ENCODE measurements around the gene RAB20. TPM values are rescaled to one million over a fixed set of nuclear protein-coding genes. Genes with fewer than 3 reads are reported as not detected.

The RAB20 gene
- total RNA-seq, 2 donors from 2014 or later = 32.1 to 38.0 TPM

DNA sequence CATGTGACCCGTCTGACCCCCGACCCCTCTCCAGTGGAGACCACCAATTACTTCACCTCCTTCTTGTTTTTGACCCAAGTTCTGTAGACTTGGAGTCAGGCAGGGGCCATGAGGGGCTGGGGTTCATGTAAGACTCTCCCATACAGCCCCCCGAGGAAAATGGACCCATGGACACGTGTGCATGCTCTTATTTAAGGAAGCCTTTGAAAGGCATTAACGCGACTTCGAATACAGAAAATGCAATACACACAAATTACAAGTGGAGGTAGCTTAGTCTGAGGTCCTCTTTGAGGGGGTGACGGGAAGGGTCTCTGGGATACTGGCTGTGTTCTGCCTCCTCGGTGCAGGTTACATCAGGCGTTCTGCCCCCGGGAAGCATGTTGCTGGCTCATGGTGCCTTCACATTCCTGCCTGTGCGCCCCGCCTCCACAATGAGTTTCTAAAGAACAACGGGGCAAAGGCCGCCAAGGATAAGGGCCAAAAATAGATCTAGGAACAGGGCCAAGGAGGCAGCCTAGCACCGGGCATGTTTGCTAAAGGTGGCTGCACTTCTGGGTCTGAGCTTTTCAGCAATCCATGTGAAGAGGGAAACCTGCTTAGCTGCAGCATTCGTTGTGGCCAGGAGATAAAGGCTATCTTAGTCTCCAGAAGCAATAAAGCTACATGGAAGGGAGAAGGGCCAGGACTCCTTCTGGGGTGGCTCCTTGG, 54.5 kb downstream of the RAB20 start:
- intact Hi-C loops (cut with DNase I) = loop anchor here (5.0 kb wide), 1 partner anchor 55 kb away; the partner anchor contains the start of gene RAB20
- peaks cover 10% of the 10 kb centered on the region for H3K4me1 ChIP-seq

DNA sequence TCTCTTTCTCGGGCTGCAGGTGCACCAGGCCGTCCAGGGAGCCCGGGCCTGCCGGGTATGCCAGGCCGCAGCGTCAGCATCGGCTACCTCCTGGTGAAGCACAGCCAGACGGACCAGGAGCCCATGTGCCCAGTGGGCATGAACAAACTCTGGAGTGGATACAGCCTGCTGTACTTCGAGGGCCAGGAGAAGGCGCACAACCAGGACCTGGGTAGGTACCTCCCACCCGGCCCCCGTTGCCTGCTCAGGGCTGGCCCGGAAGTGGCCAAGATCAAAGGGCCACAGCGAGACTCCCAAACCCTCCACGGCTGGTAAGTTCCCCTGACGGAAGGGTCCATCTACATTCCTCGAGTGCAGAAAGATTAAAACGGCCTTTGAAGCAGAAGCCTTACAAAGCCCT, 55.1 kb downstream of the RAB20 start:
- H3K4me3 ChIP-seq = no peak overlapping the region
- H3K4me1 ChIP-seq = peaks cover 10% of the 10 kb centered on the region
- intact Hi-C loops (cut with DNase I) = loop anchor here (5.0 kb wide), 1 partner anchor 56 kb away; the partner anchor contains the start of gene RAB20
- TF ChIP-seq, protein P1, sequence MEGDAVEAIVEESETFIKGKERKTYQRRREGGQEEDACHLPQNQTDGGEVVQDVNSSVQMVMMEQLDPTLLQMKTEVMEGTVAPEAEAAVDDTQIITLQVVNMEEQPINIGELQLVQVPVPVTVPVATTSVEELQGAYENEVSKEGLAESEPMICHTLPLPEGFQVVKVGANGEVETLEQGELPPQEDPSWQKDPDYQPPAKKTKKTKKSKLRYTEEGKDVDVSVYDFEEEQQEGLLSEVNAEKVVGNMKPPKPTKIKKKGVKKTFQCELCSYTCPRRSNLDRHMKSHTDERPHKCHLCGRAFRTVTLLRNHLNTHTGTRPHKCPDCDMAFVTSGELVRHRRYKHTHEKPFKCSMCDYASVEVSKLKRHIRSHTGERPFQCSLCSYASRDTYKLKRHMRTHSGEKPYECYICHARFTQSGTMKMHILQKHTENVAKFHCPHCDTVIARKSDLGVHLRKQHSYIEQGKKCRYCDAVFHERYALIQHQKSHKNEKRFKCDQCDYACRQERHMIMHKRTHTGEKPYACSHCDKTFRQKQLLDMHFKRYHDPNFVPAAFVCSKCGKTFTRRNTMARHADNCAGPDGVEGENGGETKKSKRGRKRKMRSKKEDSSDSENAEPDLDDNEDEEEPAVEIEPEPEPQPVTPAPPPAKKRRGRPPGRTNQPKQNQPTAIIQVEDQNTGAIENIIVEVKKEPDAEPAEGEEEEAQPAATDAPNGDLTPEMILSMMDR (IDR thresholded peaks at IDR 0.05) = no peak
- H3K9me3 ChIP-seq = no peaks in the 10 kb centered on the region
- H3K9ac ChIP-seq (ENCODE audit: low read depth in 2 of 2, low read length in 2 of 2) = peak overlapping the region in 1 of 2 donors; percentile 85
- peak overlapping the region; percentile 90 for H3K27ac ChIP-seq
- no peaks in the 10 kb centered on the region for H3K36me3 ChIP-seq
- no peaks in the 10 kb centered on the region for H3K27me3 ChIP-seq
- DNase-seq = no peak

More for the DNA sequence above, 54.5 kb downstream of the RAB20 start:
- Histone ChIP-seq H3K27me3 (no peaks in the 10 kb centered on the region), H3K27ac (peak overlapping the region; percentile 90), H3K9ac (ENCODE audit: low read depth in 2 of 2, low read length in 2 of 2) (peak overlapping the region in 1 of 2 donors; percentile 85), H3K4me3 (no peak overlapping the region), H3K36me3 (no peaks in the 10 kb centered on the region), H3K9me3 (no peaks in the 10 kb centered on the region)
- DNase-seq = peak; percentile 94
- TF ChIP-seq, protein P1 (IDR thresholded peaks at IDR 0.05) = no peak

DNA sequence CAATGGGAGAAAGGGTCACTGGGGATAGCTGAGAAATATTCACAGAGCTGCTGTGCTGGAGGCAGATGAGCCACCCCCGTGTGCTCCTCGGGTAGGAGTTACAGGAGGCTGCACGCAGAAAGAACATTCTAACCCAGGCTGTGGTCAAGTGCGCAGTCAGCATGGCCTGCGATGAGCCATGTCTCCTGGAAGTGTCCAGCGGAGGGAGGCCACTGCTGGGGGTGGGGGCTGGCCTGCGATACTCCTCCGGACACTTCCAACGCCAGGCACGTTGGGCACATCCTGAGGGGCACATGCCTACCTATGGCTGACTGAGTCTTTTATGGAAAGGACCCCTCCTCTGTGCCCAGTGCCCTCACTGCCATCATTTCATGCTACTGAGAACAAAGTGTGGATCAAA, 55.9 kb downstream of the RAB20 start:
- H3K36me3 ChIP-seq = no peaks in the 10 kb centered on the region

DNA sequence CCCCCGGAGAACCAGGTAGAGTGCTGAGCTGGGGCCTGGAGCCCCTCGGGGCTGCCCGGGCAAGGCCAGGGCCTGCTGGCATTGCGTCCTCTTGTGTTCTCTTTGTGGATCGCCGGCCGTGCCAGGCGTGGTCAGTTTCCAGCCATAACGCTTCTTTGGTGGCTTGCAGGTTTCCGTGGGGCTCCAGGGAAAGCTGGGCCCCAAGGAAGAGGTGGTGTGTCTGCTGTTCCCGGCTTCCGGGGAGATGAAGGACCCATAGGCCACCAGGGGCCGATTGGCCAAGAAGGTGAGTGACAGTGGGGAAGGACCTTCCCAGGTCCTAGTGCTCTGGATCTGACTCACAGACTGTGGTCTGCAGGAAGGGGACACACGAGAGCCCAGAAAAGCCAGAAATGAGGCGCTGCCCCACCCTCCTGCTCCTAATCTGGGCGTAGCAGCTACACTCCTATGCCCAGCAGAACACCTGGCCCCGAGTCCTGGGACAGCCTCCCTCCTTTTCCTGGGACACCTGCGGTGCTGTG, 57.5 kb downstream of the RAB20 start:
- Histone ChIP-seq H3K9ac (ENCODE audit: low read depth in 2 of 2, low read length in 2 of 2) (peak overlapping the region in 1 of 2 donors; percentile 66), H3K36me3 (no peaks in the 10 kb centered on the region), H3K4me1 (peaks cover 10% of the 10 kb centered on the region), H3K9me3 (no peaks in the 10 kb centered on the region), H3K27ac (no peak overlapping the region), H3K27me3 (no peaks in the 10 kb centered on the region), H3K4me3 (no peak overlapping the region)
- DNase-seq = peak; percentile 49
- intact Hi-C loops (cut with DNase I) = no loop called here
- TF ChIP-seq, protein P1 (IDR thresholded peaks at IDR 0.05) = no peak

More for the DNA sequence above, 55.9 kb downstream of the RAB20 start:
- no peak overlapping the region for H3K4me3 ChIP-seq
- no peaks in the 10 kb centered on the region for H3K27me3 ChIP-seq
- peaks cover 10% of the 10 kb centered on the region for H3K4me1 ChIP-seq
- TF ChIP-seq, protein P1 (IDR thresholded peaks at IDR 0.05) = no peak
- no peak overlapping the region for H3K27ac ChIP-seq
- H3K9ac ChIP-seq (ENCODE audit: low read depth in 2 of 2, low read length in 2 of 2) = no peak overlapping the region
- no peaks in the 10 kb centered on the region for H3K9me3 ChIP-seq
- DNase-seq = no peak
- intact Hi-C loops (cut with DNase I) = loop anchor here (5.0 kb wide), 1 partner anchor 57 kb away; the partner anchor contains the start of gene RAB20

DNA sequence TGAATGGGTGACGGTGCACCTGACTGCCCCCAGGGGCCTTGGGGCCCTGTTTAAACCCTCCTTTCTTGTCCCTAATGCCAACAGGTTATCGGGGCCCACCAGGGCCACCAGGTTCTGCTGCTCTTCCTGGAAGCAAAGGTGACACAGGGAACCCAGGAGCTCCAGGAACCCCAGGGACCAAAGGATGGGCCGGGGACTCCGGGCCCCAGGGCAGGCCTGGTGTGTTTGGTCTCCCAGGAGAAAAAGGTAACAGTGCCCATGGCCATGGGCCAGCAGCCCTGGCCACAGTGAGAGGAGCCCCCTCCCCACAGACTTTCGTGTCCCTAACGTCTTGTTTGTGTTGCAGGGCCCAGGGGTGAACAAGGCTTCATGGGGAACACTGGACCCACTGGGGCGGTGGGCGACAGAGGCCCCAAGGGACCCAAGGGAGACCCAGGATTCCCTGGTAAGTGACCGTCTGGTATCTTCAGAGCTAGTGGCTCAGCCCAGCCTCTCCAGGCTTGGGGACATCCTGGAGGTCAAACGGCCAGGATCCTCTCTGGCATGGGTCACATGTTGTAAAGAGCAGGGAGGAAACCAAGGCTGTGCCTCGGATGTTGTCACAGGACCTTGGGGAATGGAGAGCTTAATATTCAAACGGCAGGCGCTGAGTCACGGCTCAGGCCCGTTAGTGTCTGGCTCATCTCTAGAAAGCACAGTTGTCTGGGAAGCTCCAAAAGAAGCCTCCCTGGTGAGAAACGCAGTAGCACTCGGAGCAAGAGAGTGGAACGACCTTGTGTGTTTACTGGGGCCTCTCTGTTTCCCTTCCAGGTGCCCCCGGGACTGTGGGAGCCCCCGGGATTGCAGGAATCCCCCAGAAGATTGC, 58.3 kb downstream of the RAB20 start:
- no peak overlapping the region for H3K4me3 ChIP-seq
- DNase-seq = no peak
- H3K36me3 ChIP-seq = no peaks in the 10 kb centered on the region
- H3K4me1 ChIP-seq = peaks cover 10% of the 10 kb centered on the region
- intact Hi-C loops (cut with DNase I) = no loop called here
- no peaks in the 10 kb centered on the region for H3K9me3 ChIP-seq
- TF ChIP-seq, protein P1 (IDR thresholded peaks at IDR 0.05) = no peak
- no peak overlapping the region for H3K27ac ChIP-seq
- no peaks in the 10 kb centered on the region for H3K27me3 ChIP-seq
- H3K9ac ChIP-seq (ENCODE audit: low read depth in 2 of 2, low read length in 2 of 2) = no peak overlapping the region

All from colonic mucosa (tissue), 4 donors.